DMS153 treated with DMSO at 0.1 percent for 48 hours (cell line): ENCODE data around the gene CLEC10A.
"Not testable (repeated sequence)": the region's sequence is repeated elsewhere in the genome, so short reads cannot be mapped to it uniquely, and the experiment has no call there.

Source experiments
- DNase-seq: peaks from one replicate; lab custom pipeline; 2025; ENCODE audit not compliant: unreplicated experiment; lab: John Stamatoyannopoulos, UW

Gene CLEC10A

GRCh38 chr17:7077911-7078546 lies 2.0 kb downstream of the CLEC10A start:
- DNase-seq = no peak

GRCh38 chr17:7074931-7075330 lies 5.1 kb downstream of the CLEC10A start:
- no peak for DNase-seq

- DNase-seq = no peak
These were observed 7.6 kb downstream of the CLEC10A start for GRCh38 chr17:7072406-7072805.

- no peak for DNase-seq
These were observed 9.3 kb downstream of the CLEC10A start for GRCh38 chr17:7070712-7071111.

GRCh38 chr17:7068268-7068667 lies 11.8 kb downstream of the CLEC10A start:
- DNase-seq = no peak

- no peak for DNase-seq
These were observed 12.9 kb downstream of the CLEC10A start for GRCh38 chr17:7067198-7067597.

GRCh38 chr17:7064261-7064660 lies 15.8 kb downstream of the CLEC10A start:
- no peak for DNase-seq

GRCh38 chr17:7063518-7064094 lies 16.4 kb downstream of the CLEC10A start:
- no peak for DNase-seq

GRCh38 chr17:7060165-7060891 lies 19.7 kb downstream of the CLEC10A start:
- DNase-seq = no peak

GRCh38 chr17:7058831-7059447 lies 21.1 kb downstream of the CLEC10A start:
- no peak for DNase-seq

GRCh38 chr17:7056386-7056785 lies 23.7 kb downstream of the CLEC10A start:
- DNase-seq = no peak

GRCh38 chr17:7050583-7050982 lies 29.5 kb downstream of the CLEC10A start:
- DNase-seq = not testable (repeated sequence)

GRCh38 chr17:7048968-7049367 lies 31.1 kb downstream of the CLEC10A start:
- no peak for DNase-seq

GRCh38 chr17:7047566-7047965 lies 32.5 kb downstream of the CLEC10A start:
- no peak for DNase-seq

- DNase-seq = not testable (repeated sequence)
These were observed 33.2 kb downstream of the CLEC10A start for GRCh38 chr17:7046725-7047397.

GRCh38 chr17:7046127-7046724 lies 33.8 kb downstream of the CLEC10A start:
- peak; percentile 34 for DNase-seq

GRCh38 chr17:7045492-7046126 lies 34.4 kb downstream of the CLEC10A start:
- DNase-seq = peak; percentile 34

- peak; percentile 46 for DNase-seq
These were observed 36.4 kb downstream of the CLEC10A start, which contains the start of gene SLC16A11 for GRCh38 chr17:7043497-7044198. Gene SLC16A11 (minus strand): TSS chr17:7044092. CDS start chr17:7043513, 579 bp downstream.

GRCh38 chr17:7043182-7043496 lies 36.9 kb downstream of the CLEC10A start:
- no peak for DNase-seq
